ENCODE measurements around the gene OXER1.

DNA sequence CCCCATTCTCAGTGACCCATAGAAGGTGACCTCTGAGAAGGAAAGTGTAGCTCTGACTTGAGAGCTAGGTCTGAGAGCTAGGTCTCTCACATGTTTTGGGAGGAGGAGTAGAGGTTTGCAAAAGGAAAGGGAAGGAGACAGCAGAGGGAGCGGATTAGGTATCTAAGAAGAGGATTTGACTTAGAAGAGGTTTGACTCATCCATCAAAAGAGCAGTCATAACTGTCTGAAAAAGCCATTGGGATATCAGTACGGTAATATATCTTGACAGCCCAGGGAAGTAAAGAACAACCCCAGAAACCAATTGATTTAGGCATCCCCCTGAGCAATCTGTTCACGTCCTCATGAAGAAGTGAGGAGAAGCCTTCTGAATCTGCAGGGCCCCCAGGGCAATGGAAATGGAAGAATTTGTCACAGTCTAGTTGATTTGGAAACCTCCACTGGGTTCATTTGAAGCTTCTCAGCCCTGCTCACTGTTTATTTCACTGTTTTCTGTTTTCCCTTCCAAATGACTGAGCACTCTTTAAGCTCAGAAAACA is 19.3 kb downstream of the OXER1 start:
- no peak for TF ChIP-seq CTCF (conservative IDR thresholded peaks at IDR 0.05; ENCODE audit: low read depth, low read length)
- no peak for TF ChIP-seq EZH2 (IDR thresholded peaks at IDR 0.05; ENCODE audit: low read length, unreplicated experiment)
- TF ChIP-seq EZH2phosphoT487 (IDR thresholded peaks at IDR 0.05; ENCODE audit: borderline replicate concordance, low read length) = no peak
